Activated gamma-delta T cell treated with anti-CD3 and anti-CD28 coated beads, Interleukin-2, amount 50 U/mL, for 16 hours (primary cell): Measurements from ENCODE around the gene PGAP1.

Experiments
- DNase-seq: peaks from one replicate; pipeline ENCODE4 v3.0.0-alpha.2; 2020; ENCODE audit warnings: low read depth

The PGAP1 gene

DNA sequence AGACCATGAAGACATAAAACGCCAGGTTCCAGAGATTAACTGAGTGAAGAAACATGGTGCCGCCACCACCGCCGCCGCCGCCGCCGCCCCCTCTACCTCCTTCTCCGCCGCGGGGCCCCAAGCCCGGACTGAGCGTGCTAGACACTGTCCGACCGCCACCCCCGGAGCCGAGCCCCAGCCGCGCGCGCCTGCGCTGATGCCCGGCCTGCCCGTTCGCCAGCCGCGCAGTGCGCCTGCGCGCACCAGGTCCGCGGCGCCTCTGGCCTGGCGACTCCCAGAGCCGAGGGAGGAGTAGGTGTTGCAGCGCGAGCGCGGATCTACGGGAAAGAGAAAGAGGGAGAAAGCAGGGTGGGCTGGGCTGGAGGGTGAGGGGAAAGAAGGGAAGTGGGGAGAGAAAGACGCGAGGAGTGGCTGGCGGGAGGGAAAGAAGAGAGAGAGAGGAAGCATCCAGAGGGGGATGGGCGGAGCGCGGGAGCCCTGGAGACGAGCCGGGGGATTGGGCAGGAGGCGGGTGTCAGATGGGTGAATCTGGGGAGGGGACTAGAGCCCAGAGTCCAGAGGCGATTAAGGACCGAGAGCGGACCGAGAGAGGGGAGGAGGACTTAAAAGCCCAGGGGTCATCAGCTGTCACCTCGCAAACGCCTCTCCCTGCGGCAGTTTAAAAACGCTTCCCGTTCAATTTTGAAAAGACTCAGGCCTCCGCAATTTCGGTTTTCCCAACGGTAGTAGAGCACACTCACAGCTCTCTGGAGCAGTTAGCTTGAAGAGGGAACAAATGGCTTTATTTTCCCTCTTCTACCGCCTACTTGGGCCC lies at the start of gene PGAP1:
Gene PGAP1, minus strand, starts transcription at position 146 of the 814 bp plus-strand sequence. Its CDS starts 91 bp downstream, at position 55.
- DNase-seq = peak; percentile 76

DNA sequence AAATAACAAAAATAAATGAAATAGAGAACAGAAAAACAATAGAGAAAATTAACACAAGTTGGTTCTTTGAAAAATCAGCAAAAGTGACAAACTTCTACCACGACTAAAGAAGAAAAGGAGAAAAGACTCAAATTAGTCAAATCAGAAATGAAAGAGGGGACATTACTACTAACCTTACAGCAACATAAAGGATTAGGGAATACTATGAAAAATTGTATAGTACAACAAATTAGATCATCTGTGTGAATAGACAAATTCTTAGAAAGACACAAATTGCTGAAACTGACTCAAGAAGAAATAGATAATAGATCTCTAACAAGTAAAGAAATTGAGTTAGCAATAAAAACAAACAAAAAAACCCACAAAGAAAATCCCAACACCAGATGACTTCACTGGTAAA lies 48.5 kb upstream of the PGAP1 start:
- DNase-seq = no peak

GRCh38 chr2:196971574-196972279 lies 45.2 kb upstream of the PGAP1 start:
- DNase-seq = no peak

- DNase-seq = no peak
Measured at GRCh38 chr2:196970099-196970498, 43.6 kb upstream of the PGAP1 start.

DNA sequence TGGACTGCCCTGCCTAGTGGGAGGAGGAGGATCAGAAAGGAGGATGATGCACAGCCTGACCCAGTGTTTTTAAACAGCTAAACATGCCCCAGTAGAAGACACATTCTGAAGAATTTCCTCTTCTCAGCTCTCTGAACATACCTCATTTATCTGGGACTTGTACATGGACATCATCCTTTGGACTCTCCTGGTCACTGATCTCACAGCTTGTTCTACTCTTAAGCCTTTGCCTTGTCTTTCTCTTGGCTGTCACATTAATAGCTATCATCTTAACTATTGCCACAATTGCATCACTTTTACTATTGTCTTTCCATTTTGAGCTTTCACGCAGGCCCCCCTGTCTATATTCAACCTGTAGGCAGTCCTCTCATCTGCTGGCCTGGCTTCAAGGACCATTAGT lies 42.0 kb upstream of the PGAP1 start:
- no peak for DNase-seq

DNA sequence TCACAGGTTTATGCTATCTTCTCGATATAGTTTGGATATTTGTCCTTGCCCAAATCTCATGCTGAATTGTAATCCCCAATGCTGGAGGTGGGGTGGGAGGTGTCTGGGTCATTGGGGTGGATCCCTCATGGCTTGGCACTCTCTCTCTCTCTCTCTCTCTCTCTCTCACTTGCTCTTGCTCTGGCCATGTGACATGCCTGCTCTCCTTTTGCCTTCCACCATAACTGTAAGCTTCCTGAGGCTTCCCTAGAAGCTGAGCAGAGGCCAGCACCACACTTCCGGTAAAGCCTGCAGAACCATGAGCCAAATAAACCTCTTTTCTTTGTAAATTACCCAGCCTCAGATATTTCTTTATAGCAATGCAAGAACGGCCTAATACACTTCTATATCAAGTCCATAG lies 41.3 kb upstream of the PGAP1 start:
- DNase-seq = no peak

DNA sequence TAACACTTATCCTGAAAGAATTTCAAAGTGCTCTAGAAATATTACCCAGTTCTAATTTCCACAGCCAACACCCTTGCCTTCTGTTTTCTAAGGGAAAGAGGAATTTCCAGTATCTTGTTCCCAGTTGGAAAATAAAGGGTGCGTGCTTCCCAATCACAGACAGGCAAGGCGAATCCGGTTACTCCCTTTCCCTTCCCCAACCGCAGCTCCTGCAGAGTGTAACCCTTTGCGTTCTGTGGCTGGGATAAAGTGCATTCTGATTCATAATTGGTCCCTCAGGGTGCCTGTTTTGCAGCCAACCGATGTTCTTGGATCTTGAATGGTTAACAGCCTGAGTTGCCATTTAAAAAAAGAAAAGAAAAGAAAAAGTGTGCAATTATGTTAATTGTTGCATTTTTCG lies 40.6 kb upstream of the PGAP1 start:
- no peak for DNase-seq

DNA sequence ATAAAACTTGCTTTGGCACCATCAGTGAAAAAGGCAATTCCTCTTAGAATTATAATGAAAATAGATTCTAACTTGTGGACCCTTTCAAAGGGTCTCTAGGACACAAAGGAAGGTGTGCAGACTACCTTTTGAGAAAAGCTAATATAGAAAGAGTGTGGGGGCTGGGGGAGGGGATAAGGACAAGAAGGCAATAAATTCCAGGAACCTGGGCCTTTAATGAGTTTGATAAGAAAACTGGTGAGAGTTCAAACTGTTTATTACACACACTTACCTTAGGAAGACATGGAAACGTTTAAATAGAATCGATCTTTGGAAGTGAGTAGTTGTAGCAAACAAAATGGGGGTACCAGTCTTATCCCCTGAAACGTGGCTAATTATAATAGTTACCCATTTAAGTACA lies 39.6 kb upstream of the PGAP1 start:
- no peak for DNase-seq

DNA sequence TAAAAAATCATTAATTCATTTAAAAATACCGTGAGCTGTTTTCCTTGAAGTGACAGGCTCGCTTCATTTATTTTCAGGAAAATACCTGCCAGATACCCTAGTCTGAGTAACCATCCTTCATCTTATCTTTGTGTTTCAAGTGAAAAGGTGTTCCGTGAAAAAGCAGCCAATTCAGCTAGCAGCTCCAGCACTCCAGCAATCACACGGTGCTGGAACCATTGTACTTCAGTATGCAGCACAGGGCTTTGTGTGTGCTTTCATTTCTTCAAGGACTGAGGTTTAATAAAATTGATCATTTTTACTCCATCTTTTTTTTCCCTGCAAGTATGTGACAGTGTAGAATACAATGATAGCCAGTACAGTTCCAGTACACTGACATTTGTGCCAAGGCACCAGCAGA lies 39.1 kb upstream of the PGAP1 start:
- DNase-seq = no peak

GRCh38 chr2:196963961-196964360 lies 37.5 kb upstream of the PGAP1 start:
- no peak for DNase-seq

- DNase-seq = no peak
Measured at GRCh38 chr2:196963043-196963442, 36.5 kb upstream of the PGAP1 start.

GRCh38 chr2:196962325-196962724 lies 35.8 kb upstream of the PGAP1 start:
- DNase-seq = no peak

- DNase-seq = no peak
Measured at GRCh38 chr2:196961889-196962288, 35.4 kb upstream of the PGAP1 start.

GRCh38 chr2:196959734-196960338 lies 33.3 kb upstream of the PGAP1 start:
- no peak for DNase-seq

- no peak for DNase-seq
Measured at GRCh38 chr2:196959281-196959680, 32.8 kb upstream of the PGAP1 start.

GRCh38 chr2:196957881-196958525 lies 31.5 kb upstream of the PGAP1 start:
- DNase-seq = no peak

GRCh38 chr2:196957442-196957841 lies 30.9 kb upstream of the PGAP1 start:
- DNase-seq = no peak

GRCh38 chr2:196956069-196956468 lies 29.6 kb upstream of the PGAP1 start:
- DNase-seq = no peak

DNA sequence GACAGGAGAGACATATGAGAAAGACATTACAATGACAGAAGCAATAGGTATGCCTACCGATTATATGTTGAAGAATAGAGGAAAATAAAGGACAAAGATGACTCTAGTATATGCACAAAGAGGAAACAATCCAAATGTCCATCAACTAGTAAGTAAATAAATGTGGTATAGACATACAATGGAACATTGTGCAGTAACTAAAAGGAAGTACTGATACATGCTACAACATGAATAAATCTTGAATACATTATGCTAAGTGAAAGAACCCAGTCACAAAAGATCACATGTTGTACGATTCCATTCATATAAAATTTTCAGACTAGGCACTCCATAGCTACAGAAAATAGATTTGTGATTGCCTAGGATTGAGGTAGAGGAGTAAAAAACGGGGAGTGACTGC lies 28.5 kb upstream of the PGAP1 start:
- DNase-seq = no peak

DNA sequence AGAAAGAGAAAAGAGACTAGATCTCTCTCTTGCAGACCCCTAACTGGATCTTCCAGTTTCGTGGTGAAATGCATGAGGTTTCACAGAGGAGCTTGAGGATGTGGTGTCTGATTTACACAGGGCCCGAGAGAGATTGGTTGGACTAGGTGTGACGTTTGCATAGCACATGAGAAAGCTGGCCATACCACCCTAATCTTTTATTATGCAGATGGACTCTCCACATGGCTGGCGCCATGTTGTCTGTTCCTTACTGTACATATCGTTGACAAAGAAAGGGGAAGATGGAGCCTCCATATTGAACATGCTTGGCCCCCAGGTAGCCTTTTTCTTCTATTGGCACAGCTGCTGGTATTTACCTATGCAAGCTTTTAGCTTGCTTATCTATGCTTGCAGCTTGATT lies 27.5 kb upstream of the PGAP1 start:
- no peak for DNase-seq

GRCh38 chr2:196952936-196953335 lies 26.4 kb upstream of the PGAP1 start:
- DNase-seq = no peak

GRCh38 chr2:196951973-196952372 lies 25.5 kb upstream of the PGAP1 start:
- no peak for DNase-seq

GRCh38 chr2:196949116-196949515 lies 22.6 kb upstream of the PGAP1 start:
- DNase-seq = no peak
